ENCODE results near the gene DENND1A.

The DENND1A gene

DNA sequence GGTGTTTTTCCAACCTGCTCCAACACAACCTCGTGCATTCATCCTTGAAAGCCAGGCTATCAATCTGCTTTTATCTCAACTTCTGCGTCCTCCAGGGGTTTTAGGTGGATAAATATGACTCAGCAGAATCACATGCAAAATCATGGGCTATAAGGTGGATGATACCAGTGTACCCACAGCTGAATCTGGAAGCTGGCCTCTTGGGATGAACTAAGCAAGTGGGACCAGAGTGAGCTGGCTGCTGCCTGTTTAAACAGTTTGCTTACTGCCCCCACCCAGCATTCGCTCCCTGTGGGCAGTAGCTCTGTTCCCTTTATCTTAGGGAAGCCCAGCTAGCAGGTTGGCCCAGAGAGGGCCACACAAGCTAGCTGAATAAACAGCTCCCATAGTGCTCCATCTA is 379.9 kb downstream of the DENND1A start:
- DNase-seq (ENCODE audit: extremely low read depth, low read depth), result no peak

DNA sequence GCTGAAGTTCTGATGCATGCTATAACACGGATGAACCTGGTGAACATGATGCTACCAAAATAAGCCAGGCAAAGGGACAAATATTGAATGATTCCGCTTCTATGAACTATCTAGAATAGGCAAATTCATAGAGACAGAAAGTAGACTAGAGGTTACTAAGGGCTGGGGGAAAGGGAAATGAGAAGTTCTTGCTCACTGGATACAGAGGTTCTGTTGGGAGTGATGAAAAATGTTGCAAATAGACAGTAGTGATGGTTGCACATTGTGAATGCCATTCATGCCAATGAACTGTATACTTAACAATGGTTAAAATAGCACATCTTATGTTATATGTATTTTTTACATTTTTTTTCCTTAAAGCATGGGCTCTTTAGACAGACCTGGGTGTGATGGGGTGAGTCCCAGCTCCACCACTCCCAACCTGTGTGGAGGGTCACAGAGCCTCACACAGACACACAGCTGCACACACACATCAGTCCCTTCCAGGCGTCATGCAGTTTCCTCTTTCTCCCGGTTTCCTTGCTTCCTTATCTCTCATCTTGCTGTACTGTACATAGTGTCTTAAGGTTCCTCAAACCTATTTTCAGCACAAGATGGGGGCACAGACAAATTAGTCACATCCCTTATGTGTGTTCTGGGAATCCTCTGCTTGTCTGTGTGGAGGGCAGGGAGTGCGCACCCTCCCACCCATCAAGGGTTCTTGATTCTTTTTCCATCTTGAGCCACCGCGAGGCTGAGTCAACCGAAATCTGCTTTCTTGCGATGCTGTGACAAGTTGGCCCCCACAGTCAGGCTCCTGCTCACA is 381.0 kb downstream of the DENND1A start:
- DNase-seq (ENCODE audit: extremely low read depth, low read depth), result no peak
- TF ChIP-seq, protein P1, sequence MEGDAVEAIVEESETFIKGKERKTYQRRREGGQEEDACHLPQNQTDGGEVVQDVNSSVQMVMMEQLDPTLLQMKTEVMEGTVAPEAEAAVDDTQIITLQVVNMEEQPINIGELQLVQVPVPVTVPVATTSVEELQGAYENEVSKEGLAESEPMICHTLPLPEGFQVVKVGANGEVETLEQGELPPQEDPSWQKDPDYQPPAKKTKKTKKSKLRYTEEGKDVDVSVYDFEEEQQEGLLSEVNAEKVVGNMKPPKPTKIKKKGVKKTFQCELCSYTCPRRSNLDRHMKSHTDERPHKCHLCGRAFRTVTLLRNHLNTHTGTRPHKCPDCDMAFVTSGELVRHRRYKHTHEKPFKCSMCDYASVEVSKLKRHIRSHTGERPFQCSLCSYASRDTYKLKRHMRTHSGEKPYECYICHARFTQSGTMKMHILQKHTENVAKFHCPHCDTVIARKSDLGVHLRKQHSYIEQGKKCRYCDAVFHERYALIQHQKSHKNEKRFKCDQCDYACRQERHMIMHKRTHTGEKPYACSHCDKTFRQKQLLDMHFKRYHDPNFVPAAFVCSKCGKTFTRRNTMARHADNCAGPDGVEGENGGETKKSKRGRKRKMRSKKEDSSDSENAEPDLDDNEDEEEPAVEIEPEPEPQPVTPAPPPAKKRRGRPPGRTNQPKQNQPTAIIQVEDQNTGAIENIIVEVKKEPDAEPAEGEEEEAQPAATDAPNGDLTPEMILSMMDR (IDR thresholded peaks at IDR 0.05; ENCODE audit: low read depth, low read length), result no peak

More for the DNA sequence above, 379.9 kb downstream of the DENND1A start:
- TF ChIP-seq, protein P1 (IDR thresholded peaks at IDR 0.05; ENCODE audit: low read depth, low read length), result no peak

DNA sequence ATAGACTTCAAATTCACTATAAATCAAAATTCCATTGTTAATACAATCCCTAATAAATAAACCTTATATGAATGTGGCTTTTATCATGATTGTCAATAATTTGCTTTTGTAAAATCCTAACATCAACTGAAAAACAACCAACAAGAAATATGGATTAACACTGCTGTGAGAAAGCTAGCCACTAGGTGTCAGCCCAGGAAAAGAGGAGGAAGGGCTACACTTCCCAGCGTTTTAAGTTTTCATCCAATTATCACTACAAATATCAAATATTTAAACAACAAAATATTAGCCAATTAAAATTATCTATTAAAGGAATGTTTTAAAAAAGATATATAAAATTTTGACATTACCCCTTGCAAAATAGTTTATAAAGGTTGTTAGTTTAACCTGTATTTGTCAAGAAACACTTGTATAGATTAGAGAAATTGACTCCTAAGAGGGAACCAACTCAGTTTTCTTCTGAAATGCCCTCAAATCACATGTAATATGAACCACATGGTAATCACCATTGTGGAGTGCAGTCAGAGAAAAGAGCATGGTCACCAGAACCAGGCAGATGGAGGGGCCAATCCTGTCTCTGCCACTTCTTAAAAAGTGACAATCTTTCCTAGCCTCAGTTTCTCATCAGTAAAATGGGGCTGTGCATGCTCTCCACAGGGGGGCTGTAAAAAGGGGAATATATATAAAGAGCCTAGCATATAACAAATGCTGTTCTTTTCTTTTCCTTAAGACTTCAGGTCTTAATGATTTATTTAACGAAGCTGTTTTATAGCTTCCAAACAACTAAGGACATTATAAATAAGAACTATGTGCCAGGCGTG is 385.7 kb downstream of the DENND1A start:
- DNase-seq (ENCODE audit: extremely low read depth, low read depth), result no peak
- TF ChIP-seq, protein P1 (IDR thresholded peaks at IDR 0.05; ENCODE audit: low read depth, low read length), result peak; percentile 82

DNA sequence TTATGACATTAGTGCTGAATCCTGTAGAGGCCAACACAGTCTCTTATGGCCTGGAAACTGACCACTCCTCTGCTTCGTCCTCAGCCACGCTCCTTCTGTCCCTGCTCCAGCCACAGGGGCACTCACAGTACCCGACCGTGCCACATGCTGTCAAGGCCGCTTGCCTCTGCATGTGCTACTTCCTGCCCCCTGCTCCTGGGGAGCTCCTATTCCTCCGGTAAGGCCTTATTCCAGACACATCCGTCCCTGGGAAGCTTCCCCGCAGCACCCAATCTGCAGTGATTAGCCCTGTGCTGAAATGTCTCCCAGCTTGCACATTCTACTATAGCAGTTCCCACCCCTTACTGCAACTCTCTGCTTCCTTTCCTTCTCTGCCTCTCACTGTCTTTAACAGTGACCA is 386.4 kb downstream of the DENND1A start:
- TF ChIP-seq, protein P1 (IDR thresholded peaks at IDR 0.05; ENCODE audit: low read depth, low read length), result no peak
- DNase-seq (ENCODE audit: extremely low read depth, low read depth), result no peak

DNA sequence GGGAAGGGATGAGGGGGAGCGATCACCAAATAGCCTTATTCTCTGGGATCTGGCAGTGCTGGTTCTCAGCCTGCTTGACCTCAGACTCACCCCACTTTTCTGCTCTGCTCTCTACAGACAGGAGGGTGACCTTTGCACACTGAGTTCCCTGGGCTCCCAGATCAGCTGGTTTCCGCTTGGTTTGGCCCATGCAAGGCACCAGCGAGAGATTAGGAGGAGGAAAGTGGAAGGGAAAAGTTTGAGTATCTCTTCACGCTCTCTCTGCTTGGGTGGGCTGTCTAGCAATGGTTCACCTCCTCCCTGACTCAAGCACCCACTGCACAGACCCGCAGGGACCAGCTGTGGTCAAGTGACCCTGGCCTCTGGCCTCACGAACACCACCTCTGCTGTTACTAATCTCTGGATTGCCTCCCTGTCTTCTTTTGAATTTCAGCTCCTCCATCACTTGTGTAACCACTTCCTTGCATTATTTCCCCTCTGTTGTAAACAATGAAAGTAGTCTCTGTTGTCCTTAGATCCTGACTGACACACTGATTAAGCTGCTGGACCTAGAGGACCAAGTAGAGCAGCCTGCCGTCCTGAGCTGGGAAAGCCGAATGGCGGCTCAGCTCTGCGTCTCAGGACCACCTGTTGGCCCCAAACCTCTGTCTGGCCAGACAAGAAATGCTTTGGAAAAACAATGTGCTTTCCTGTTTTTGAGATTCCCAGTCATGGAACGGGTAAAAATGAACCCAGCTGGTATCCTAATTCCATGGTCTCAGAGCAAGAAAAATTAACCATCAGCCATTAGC is 387.3 kb downstream of the DENND1A start:
- no peak for DNase-seq (ENCODE audit: extremely low read depth, low read depth)
- TF ChIP-seq, protein P1 (IDR thresholded peaks at IDR 0.05; ENCODE audit: low read depth, low read length), result no peak

DNA sequence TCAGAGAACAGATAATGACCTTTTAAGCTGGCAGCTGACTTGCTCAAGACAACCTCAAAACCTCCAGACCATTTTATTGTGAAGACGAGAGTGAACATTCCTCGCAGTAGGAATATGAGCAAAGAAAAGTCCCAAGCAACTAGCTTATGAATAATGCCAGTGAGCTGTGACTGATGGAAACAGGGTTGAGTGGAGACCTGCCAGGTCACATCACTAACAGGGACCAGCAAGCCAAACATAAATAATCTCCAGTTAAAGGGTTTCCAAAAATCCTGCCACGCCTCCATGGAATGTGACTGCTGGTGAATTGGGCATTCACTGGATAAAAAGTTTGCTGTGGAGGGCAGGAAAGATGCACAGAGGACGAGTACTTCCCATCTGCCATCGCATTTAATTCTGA is 388.5 kb downstream of the DENND1A start:
- DNase-seq (ENCODE audit: extremely low read depth, low read depth), result peak; percentile 15
- TF ChIP-seq, protein P1 (IDR thresholded peaks at IDR 0.05; ENCODE audit: low read depth, low read length), result no peak
